ENCODE data around the gene NPR1.
A peak's percentile ranks its signal among the peaks of the same experiment; 100 is the strongest.
"Not testable (repeated sequence)": the region's sequence is repeated elsewhere in the genome, so short reads cannot be mapped to it uniquely, and the experiment has no call there.

Gene NPR1

GRCh38 chr1:153678519-153679336 is at the start of gene NPR1:
TSS of gene NPR1 (plus strand) at chr1:153678688. CDS start at chr1:153679109, 421 bp downstream.
- no peak for DNase-seq (ENCODE audit: extremely low read depth in 1 of 2, low read depth in 1 of 2)

GRCh38 chr1:153629343-153629665 is 49.2 kb upstream of the NPR1 start:
- no peak for DNase-seq (ENCODE audit: extremely low read depth in 1 of 2, low read depth in 1 of 2)

- no peak for DNase-seq (ENCODE audit: extremely low read depth in 1 of 2, low read depth in 1 of 2)
These were observed 48.5 kb upstream of the NPR1 start for GRCh38 chr1:153629971-153630370.

- no peak for DNase-seq (ENCODE audit: extremely low read depth in 1 of 2, low read depth in 1 of 2)
These were observed 48.1 kb upstream of the NPR1 start for GRCh38 chr1:153630384-153630783.

- no peak for DNase-seq (ENCODE audit: extremely low read depth in 1 of 2, low read depth in 1 of 2)
These were observed 47.2 kb upstream of the NPR1 start for GRCh38 chr1:153631047-153632022.

GRCh38 chr1:153633161-153633753 is 45.2 kb upstream of the NPR1 start:
- DNase-seq (ENCODE audit: extremely low read depth in 1 of 2, low read depth in 1 of 2) = no peak

- peak; percentile 83 to 93 for DNase-seq (ENCODE audit: extremely low read depth in 1 of 2, low read depth in 1 of 2)
These were observed 44.5 kb upstream of the NPR1 start, which contains the start of gene CHTOP for GRCh38 chr1:153633754-153634665. TSS of gene CHTOP (plus strand) at chr1:153634066. CDS start at chr1:153636589, 2,523 bp downstream.

GRCh38 chr1:153635872-153636271 is 42.6 kb upstream of the NPR1 start:
- DNase-seq (ENCODE audit: extremely low read depth in 1 of 2, low read depth in 1 of 2) = no peak

GRCh38 chr1:153636312-153636711 is 42.2 kb upstream of the NPR1 start:
- no peak for DNase-seq (ENCODE audit: extremely low read depth in 1 of 2, low read depth in 1 of 2)

- no peak for DNase-seq (ENCODE audit: extremely low read depth in 1 of 2, low read depth in 1 of 2)
These were observed 40.2 kb upstream of the NPR1 start for GRCh38 chr1:153638261-153638660.

GRCh38 chr1:153639280-153639679 is 39.2 kb upstream of the NPR1 start:
- DNase-seq (ENCODE audit: extremely low read depth in 1 of 2, low read depth in 1 of 2) = no peak

GRCh38 chr1:153640213-153640612 is 38.3 kb upstream of the NPR1 start:
- not testable (repeated sequence) for DNase-seq (ENCODE audit: extremely low read depth in 1 of 2, low read depth in 1 of 2)

GRCh38 chr1:153640861-153641260 is 37.6 kb upstream of the NPR1 start:
- no peak for DNase-seq (ENCODE audit: extremely low read depth in 1 of 2, low read depth in 1 of 2)

- no peak for DNase-seq (ENCODE audit: extremely low read depth in 1 of 2, low read depth in 1 of 2)
These were observed 36.3 kb upstream of the NPR1 start for GRCh38 chr1:153642161-153642560.

- no peak for DNase-seq (ENCODE audit: extremely low read depth in 1 of 2, low read depth in 1 of 2)
These were observed 35.4 kb upstream of the NPR1 start for GRCh38 chr1:153643100-153643499.

GRCh38 chr1:153643816-153644215 is 34.7 kb upstream of the NPR1 start:
- no peak for DNase-seq (ENCODE audit: extremely low read depth in 1 of 2, low read depth in 1 of 2)

- no peak for DNase-seq (ENCODE audit: extremely low read depth in 1 of 2, low read depth in 1 of 2)
These were observed 31.7 kb upstream of the NPR1 start for GRCh38 chr1:153646672-153647345.

- DNase-seq (ENCODE audit: extremely low read depth in 1 of 2, low read depth in 1 of 2) = no peak
These were observed 31.2 kb upstream of the NPR1 start for GRCh38 chr1:153647346-153647714.

GRCh38 chr1:153648000-153648643 is 30.4 kb upstream of the NPR1 start:
- DNase-seq (ENCODE audit: extremely low read depth in 1 of 2, low read depth in 1 of 2) = no peak

All from activated CD8-positive, alpha-beta memory T cell treated with anti-CD3 and anti-CD28 coated beads for 1 hour (primary cell).